IPS-18c (cell line): ENCODE data around the gene TRPV3.
"Not testable (repeated sequence)": the region's sequence is repeated elsewhere in the genome, so short reads cannot be mapped to it uniquely, and the experiment has no call there.

Source experiments
- H3K4me3 ChIP-seq: 2 replicates; pipeline ENCODE4 v1.7.0; 2013; ENCODE audit warnings: low read depth, mild to moderate bottlenecking, low read length, moderate library complexity; ENCODE audit not compliant: insufficient read depth
- H3K9me3 ChIP-seq: one replicate; pipeline ENCODE4 v1.6.1; 2013; ENCODE audit warnings: mild to moderate bottlenecking, low read length, moderate library complexity; ENCODE audit not compliant: control insufficient read depth, insufficient read depth

TRPV3 gene

DNA sequence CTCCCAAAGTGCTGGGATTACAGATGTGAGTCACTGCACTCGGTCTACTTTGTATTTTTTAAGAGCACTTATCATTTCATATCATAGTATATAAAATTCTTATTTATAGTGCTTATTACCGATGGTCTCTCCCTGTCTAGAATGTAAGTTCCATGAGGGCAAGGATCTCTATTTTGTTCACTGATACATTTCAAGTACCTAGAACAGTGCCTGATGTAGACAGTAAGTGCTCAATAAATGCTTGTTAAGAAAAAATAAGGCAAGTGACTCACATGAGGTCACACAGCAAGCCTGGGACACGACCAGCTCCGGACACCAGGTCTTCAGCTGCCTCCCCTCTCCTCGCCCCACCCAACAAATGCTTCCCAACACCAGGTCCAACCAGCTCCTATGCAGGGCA lies 23.9 kb downstream of the TRPV3 start:
- H3K9me3 ChIP-seq: no peaks in the 10 kb centered on the region
- no peak overlapping the region for H3K4me3 ChIP-seq

DNA sequence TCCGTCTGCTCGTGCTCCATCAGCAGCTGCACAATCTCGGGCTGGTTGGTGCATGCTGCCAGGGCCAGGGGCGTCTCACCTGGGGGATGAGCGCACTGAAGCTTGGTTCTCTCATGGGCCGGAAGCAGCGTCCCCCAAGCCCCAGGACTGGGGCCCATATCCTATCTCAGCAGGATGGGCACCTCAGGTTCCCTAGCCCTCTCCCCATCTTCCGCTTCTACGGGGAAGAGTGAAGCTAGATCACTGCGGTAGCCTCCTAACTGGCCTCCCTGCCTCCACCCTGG lies 24.8 kb downstream of the TRPV3 start:
- H3K9me3 ChIP-seq: no peaks in the 10 kb centered on the region
- no peak overlapping the region for H3K4me3 ChIP-seq

- Histone ChIP-seq H3K9me3 (no peaks in the 10 kb centered on the region), H3K4me3 (no peak overlapping the region)
Measured at GRCh38 chr17:3532106-3532858, 25.3 kb downstream of the TRPV3 start.

GRCh38 chr17:3531266-3532101 lies 26.1 kb downstream of the TRPV3 start:
- Histone ChIP-seq H3K4me3 (no peak overlapping the region), H3K9me3 (no peaks in the 10 kb centered on the region)

DNA sequence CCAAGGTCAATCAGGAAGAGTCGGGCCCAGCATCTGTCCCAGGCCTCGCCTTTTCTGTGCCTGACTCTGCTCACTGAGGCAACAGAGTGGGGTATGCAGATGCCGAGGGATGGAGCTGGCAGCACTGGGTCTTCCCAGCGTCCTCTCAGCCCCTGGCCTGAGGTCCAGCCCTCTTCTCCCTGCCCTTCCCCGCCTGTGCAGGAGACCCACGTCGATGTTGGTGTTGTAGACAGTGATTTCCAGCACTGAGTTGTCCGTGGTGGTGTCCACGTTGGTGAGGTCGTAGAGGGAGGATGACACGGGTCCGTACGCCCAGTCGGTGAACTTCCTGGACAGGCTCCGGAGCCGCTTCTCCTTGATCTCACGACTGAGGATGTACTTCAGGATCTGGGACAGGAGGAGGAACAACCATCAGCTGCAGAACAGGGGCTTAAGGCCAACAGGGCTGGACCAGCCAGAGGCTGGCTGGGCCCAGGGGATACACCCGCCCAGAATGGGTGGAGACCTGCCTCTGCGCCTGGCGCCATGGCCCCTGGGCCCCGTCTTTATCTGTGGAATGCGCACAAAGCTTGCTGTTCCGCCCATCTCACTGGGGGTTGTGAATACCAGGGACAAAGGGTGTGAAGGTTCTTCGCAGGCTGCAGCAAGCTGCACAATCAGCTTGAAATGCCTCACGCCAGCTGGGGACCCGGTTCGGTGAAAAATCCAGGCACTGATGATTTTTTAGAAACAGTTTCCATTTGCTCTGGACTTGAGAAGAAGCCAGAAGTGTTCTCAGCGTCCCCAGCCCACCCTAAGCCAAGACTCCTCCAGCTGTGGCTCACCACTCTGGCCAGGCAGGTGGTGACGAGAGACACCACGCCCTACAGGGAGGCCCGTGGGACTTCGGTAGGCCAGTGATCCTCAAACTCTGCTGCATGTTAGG lies 27.5 kb downstream of the TRPV3 start:
- no peaks in the 10 kb centered on the region for H3K9me3 ChIP-seq
- no peak overlapping the region; the same call in 1 of the 2 replicates for H3K4me3 ChIP-seq

- Histone ChIP-seq H3K4me3 (no peak overlapping the region), H3K9me3 (no peaks in the 10 kb centered on the region)
Measured at GRCh38 chr17:3528880-3529511, 28.6 kb downstream of the TRPV3 start.

DNA sequence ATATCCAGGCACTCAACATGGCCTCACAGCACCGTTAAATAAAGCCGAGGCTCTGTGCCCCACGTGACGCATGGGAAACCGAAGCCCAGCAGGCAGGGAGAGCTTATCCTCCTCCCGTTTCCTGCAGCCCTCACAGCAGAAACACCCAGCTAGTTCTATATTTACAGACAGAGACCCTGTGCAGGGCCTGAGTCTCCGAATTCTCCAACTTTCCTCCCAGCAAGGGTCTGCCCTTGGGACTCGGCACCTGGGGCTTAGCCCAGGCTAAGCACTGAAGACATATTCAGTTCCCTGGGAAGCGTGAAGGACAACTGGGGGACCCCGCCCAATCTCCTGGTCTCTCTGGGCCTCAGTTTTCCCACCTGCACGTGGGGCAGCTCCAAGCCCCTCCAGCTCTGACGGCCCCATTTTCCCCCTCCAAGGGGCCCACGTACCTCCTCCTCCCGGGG lies 29.2 kb downstream of the TRPV3 start:
- H3K9me3 ChIP-seq: no peaks in the 10 kb centered on the region
- H3K4me3 ChIP-seq: no peak overlapping the region

GRCh38 chr17:3527896-3528295 lies 29.7 kb downstream of the TRPV3 start:
- Histone ChIP-seq H3K9me3 (no peaks in the 10 kb centered on the region), H3K4me3 (no peak overlapping the region)

DNA sequence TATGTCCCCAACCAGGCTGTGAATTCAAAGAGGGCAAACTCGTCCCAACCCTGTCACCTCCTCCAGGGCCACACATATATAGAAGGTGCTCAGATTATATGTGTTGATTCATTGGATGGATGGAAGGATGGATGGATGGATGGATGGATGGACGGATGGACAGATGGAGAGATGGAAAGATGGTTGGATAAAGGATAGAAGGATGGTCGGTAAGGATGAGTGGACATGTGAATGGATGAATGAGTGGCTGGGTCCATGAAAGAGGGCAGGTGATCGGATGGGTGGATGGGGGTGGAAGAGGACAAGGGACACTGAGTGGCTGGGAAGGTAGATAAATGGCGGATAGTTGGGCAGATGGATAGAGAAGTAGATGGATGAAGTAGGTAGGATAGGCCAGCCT lies 30.1 kb downstream of the TRPV3 start:
- Histone ChIP-seq H3K9me3 (no peaks in the 10 kb centered on the region), H3K4me3 (no peak overlapping the region)

- no peaks in the 10 kb centered on the region for H3K9me3 ChIP-seq
- H3K4me3 ChIP-seq: no peak overlapping the region
Measured at GRCh38 chr17:3526971-3527370, 30.6 kb downstream of the TRPV3 start.

DNA sequence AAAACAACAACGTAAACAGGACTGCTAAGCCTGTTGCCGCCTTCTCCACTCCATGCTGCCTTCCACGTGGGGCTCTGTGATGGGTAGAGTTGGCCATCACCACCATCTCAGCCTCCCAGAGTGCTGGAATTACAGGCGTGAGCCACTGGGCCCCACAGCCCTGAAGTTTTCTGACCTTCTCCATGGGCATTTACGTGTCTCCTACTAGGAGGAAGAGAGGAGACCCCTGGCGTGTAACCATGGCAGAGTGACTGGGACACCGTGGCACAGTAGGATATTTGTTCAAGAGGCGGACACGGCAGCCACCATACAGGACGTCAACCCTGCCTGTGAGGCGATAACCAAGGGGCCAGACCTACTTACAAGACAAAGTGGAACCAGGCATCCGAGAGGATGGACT lies 31.1 kb downstream of the TRPV3 start:
- H3K4me3 ChIP-seq: no peak overlapping the region
- no peaks in the 10 kb centered on the region for H3K9me3 ChIP-seq

DNA sequence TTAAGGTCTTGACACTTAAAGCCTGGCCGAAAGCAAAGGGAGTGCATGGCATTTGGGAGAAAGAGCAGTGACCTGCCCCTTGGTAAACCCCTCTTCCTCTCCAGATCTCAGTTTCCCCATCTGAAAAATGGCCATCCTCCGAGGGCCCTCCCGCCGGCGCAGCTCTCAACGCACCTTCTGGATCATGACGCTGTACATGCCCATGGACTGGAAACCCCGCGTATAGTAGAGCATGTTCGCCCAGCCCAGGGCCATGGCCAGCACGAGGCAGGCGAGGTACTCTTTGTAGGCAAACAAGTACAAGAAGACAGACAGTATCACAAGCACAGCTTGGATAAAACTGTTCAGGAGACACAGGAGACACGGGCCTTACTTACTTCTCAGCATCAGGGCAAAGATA lies 33.6 kb downstream of the TRPV3 start:
- no peaks in the 10 kb centered on the region for H3K9me3 ChIP-seq
- H3K4me3 ChIP-seq: no peak overlapping the region

DNA sequence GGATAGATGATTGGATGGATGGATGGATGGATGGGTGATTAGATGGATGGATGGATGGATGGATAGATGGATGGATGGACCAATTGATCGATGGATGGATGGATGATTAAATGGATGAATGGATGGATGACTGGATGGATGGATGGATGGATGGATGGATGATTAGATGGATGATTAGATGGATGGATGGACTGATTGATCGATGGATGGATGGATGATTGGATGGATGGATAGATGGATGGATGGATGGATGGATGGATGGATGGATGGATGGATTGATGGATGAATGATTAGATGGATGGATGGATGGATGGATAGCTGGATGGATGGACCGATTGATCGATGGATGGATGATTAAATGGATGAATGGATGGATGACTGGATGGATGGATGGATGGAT lies 38.1 kb downstream of the TRPV3 start:
- H3K4me3 ChIP-seq, H3K9me3 ChIP-seq: not testable (repeated sequence)

DNA sequence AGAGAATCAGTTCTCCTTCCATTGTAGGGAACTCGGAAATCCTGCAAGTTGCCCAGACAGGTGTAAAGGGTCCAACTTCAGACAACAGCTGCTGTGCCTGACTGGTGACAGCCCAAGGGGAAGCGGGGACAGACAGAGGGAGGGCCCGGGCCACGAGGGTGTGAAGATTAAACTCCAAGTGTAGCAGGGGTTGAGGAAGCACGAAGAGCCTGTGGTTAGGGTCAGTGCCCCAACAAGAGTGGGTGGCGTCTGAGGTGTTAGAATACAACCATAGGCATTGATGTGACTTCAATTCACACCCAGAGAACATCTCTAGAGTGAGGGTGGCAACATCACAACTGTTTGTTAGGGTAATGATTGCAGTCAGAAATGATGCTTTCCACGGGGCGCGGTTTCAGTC lies 42.7 kb downstream of the TRPV3 start:
- no peaks in the 10 kb centered on the region for H3K9me3 ChIP-seq
- H3K4me3 ChIP-seq: no peak overlapping the region

DNA sequence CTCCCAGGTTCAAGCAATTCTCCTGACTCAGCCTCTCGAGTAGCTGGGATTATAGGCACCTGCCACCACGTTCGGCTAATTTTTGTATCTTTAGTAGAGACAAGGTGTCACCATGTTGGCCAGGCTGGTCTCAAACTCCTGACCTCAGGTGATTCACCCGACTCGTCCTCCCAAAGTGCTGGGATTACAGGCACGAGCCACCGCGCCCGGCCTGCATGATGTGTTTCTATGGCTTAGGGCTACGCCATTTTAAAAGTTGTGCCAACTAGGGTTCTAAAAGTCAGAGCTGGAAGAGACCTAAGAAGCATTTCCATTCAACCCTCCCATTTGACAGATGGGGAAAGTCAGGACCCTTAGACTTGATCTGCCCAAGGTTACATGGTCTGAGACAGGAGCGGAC lies 43.4 kb downstream of the TRPV3 start:
- not testable (repeated sequence) for H3K9me3 ChIP-seq, H3K4me3 ChIP-seq

DNA sequence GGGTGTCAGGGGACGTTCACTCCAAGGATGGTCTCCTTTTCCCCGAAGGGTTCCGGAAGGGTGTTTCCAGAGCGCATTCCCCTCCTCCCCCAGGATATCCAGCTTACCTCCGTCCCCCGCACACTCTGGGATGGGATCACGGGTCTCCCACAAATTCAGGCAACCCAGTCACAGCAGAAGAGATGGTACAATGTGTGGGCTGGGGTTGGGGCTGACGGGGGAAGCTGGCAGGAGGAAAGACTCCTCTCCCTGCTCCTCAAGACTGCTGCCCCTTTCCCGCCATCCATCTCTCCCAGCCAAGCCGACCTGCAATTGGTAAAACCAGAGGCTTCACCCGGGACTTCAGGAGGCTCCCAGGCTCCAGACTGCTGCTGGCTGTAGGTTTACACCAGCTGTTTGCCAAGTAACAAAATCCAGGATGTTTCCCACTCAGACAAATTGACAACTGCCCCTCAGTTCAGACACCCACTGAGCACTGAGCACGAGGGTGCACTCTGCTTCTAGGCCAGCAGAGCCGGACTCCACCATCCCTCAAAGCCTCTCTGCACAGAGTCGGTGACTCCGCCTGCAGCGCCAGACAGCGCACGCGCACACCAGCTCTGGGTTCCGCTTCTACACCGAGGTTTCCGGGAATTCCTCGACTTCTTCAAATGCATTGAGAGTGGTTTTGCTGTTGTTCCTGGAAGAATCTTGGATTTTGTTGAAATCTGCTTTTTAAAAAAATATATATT lies 44.1 kb downstream of the TRPV3 start:
- H3K4me3 ChIP-seq: no peak overlapping the region

More for the DNA sequence above, 44.1 kb downstream of the TRPV3 start:
- H3K9me3 ChIP-seq: no peaks in the 10 kb centered on the region
